HCT116 (cell line): ENCODE results near the gene SUGCT. TPM values are rescaled to one million over a fixed set of nuclear protein-coding genes. Genes with fewer than 3 reads are reported as not detected.

ENCODE experiments used
- ATAC-seq: fragments of 200-7000 bp; cut with Tn5 transposase; 2 replicates; pipeline ENCODE4 v1.9.1; 2020; ENCODE audit warnings: mild to moderate bottlenecking, moderate library complexity
- BruUV-seq: library from RNA; stranded (reverse); fragments of 400-500 nt; replicated peaks from 2 replicates; lab custom pipeline; 2021; lab: Mats Ljungman, UMichigan
- CTCF ChIA-PET: fragments of 300-600 bp; sonication (Branson Sonifier 250); formaldehyde crosslinking; loops from one replicate; lab custom pipeline; 2021; ENCODE audit warnings: antibody characterized with exemption; lab: Charles Lee
- POLR2A ChIA-PET: fragments of 300-600, 350-600 bp; sonication (Branson Sonifier 250); formaldehyde crosslinking; loops from one replicate; lab custom pipeline; 2021; ENCODE audit warnings: antibody characterized with exemption; lab: Charles Lee
- RAD21 ChIA-PET, 2 experiments: fragments of 300-600 bp; sonication (Branson Sonifier 250); formaldehyde crosslinking; loops; one replicate each; lab custom pipeline; 2023; ENCODE audit warnings: low total read pairs in 2 of 2; ENCODE audit not compliant: uncharacterized antibody in 2 of 2, unreplicated experiment in 2 of 2, low non-redundant PET in 1 of 2; lab: Charles Lee
- DNase-seq: peaks from one replicate; pipeline ENCODE4 v3.0.0-alpha.2; 2010; ENCODE audit warnings: low read depth, low spot score
- H2AFZ ChIP-seq: fragments of 200-600 bp; shearing (Covaris generic), sonication (generic); 2 replicates; pipeline ENCODE4 v1.6.1; 2017; ENCODE audit warnings: low read depth, mixed run types, mixed read lengths, antibody characterized with exemption, low read length; ENCODE audit not compliant: poor library complexity, severe bottlenecking
- H3K27ac ChIP-seq: 2 replicates; pipeline ENCODE4 v1.5.1; 2012; ENCODE audit warnings: low read depth, low read length
- H3K27me3 ChIP-seq: fragments of 200-600 bp; sonication (generic); 2 replicates; pipeline ENCODE4 v1.6.1; 2016; ENCODE audit warnings: mixed run types, low read length, mixed read lengths; ENCODE audit not compliant: insufficient read depth
- H3K36me3 ChIP-seq, 2 experiments: fragments of 200-500 bp in 1 of 2; fragments of 200-600 bp in 1 of 2; sonication (Bioruptor generic) in 1 of 2; sonication (generic) in 1 of 2; 2 replicates each; pipeline versions ENCODE4 v1.5.1 to v1.6.1; 2014 to 2016; ENCODE audit warnings: low read length in 2 of 2, inconsistent platforms in 1 of 2, mixed read lengths in 1 of 2, mixed run types in 1 of 2; ENCODE audit not compliant: insufficient read depth in 2 of 2, control insufficient read depth in 1 of 2
- H3K4me1 ChIP-seq, 2 experiments: fragments of 200-600 bp in 1 of 2; sonication (generic) in 1 of 2; 2 replicates each; pipeline versions ENCODE4 v1.5.1 to v1.6.1; 2012 to 2017; ENCODE audit warnings: low read length in 2 of 2, inconsistent platforms in 1 of 2, mild to moderate bottlenecking in 1 of 2, mixed read lengths in 1 of 2, mixed run types in 1 of 2, moderate library complexity in 1 of 2; ENCODE audit not compliant: insufficient read depth in 2 of 2, control insufficient read depth in 1 of 2
- H3K4me2 ChIP-seq: fragments of 200-600 bp; sonication (generic); 2 replicates; pipeline ENCODE4 v1.6.1; 2017; ENCODE audit warnings: mixed run types, low read length, mixed read lengths
- H3K4me3 ChIP-seq, 2 experiments: fragments of 200-600 bp in 1 of 2; sonication (generic) in 1 of 2; replicated peaks in 1 of 2; 2 replicates each; pipeline ENCODE4 v1.5.1; 2011 to 2016; ENCODE audit warnings: low read length in 2 of 2, control low read depth in 1 of 2, low read depth in 1 of 2, mild to moderate bottlenecking in 1 of 2, mixed read lengths in 1 of 2, mixed run types in 1 of 2
- H3K79me2 ChIP-seq: fragments of 200-600 bp; sonication (generic); 2 replicates; pipeline ENCODE4 v1.6.1; 2017; ENCODE audit warnings: mild to moderate bottlenecking, mixed run types, low read length, moderate library complexity, mixed read lengths; ENCODE audit not compliant: insufficient read depth
- H3K9ac ChIP-seq: fragments of 200-600 bp; sonication (generic); 2 replicates; pipeline ENCODE4 v1.6.1; 2016; ENCODE audit warnings: low read length, mixed read lengths
- H3K9me2 ChIP-seq: fragments of 200-600 bp; sonication (generic), shearing (Covaris generic); 2 replicates; pipeline ENCODE4 v1.6.1; 2017; ENCODE audit warnings: mixed run types, mild to moderate bottlenecking, moderate library complexity; ENCODE audit not compliant: insufficient read depth
- H3K9me3 ChIP-seq, 2 experiments: fragments of 200-500 bp in 1 of 2; fragments of 200-600 bp in 1 of 2; sonication (Bioruptor generic) in 1 of 2; sonication (generic) in 1 of 2; 2 replicates each; pipeline ENCODE4 v1.6.1; 2014 to 2017; ENCODE audit warnings: low read length in 2 of 2, mixed read lengths in 2 of 2, inconsistent platforms in 1 of 2, low read depth in 1 of 2, mild to moderate bottlenecking in 1 of 2, mixed run types in 1 of 2, moderate library complexity in 1 of 2; ENCODE audit not compliant: control insufficient read depth in 1 of 2, insufficient read depth in 1 of 2
- H4K20me1 ChIP-seq: fragments of 200-600 bp; sonication (generic), shearing (Covaris generic); 2 replicates; pipeline ENCODE4 v1.6.1; 2017; ENCODE audit warnings: mixed run types, mild to moderate bottlenecking, moderate library complexity; ENCODE audit not compliant: insufficient read depth
- CBX3 ChIP-seq: IDR thresholded peaks from 2 replicates; pipeline ENCODE4 v1.6.1; 2012; ENCODE audit warnings: low read depth
- CEBPB ChIP-seq: IDR thresholded peaks from 2 replicates; pipeline ENCODE4 v1.6.1; 2012; ENCODE audit warnings: low read depth
- ELF1 ChIP-seq: IDR thresholded peaks from 2 replicates; pipeline ENCODE4 v1.6.1; 2012; ENCODE audit warnings: low read depth, borderline replicate concordance
- JUND ChIP-seq: IDR thresholded peaks from 2 replicates; pipeline ENCODE4 v1.6.1; 2012
- POLR2AphosphoS5 ChIP-seq: IDR thresholded peaks from 2 replicates; pipeline ENCODE4 v1.6.1; 2011; ENCODE audit warnings: mild to moderate bottlenecking, low read depth, low read length, moderate library complexity
- SP1 ChIP-seq: IDR thresholded peaks from 2 replicates; pipeline ENCODE4 v1.6.1; 2012; ENCODE audit warnings: low read depth
- TCF7L2 ChIP-seq: IDR thresholded peaks from 2 replicates; pipeline ENCODE4 v1.7.0; 2011; ENCODE audit warnings: borderline replicate concordance, inconsistent platforms; ENCODE audit not compliant: insufficient read depth, insufficient read length; ENCODE audit errors: extremely low read depth
- ZNF274 ChIP-seq: fragments of 200-500 bp; sonication (Bioruptor generic); IDR thresholded peaks from 2 replicates; pipeline ENCODE4 v1.6.1; 2014; ENCODE audit warnings: mild to moderate bottlenecking, low read depth, low read length, inconsistent platforms
- intact Hi-C: fragments of 100-400 bp; cut with micrococcal nuclease; formaldehyde crosslinking; loops from 2 replicates; pipeline ENCODE4 v1.10.0; 2022
- total RNA-seq: library from RNA; stranded (reverse); gene quantifications from one replicate; pipeline ENCODE4 v1.2.1, GENCODE V29; 2021; ENCODE audit not compliant: unreplicated experiment
- TF ChIP-seq, protein P1 (sequence below): IDR thresholded peaks from 2 replicates; pipeline ENCODE4 v1.6.1; 2012

Gene SUGCT
- total RNA-seq, 1 experiment from 2014 or later, result 4.4 TPM

DNA sequence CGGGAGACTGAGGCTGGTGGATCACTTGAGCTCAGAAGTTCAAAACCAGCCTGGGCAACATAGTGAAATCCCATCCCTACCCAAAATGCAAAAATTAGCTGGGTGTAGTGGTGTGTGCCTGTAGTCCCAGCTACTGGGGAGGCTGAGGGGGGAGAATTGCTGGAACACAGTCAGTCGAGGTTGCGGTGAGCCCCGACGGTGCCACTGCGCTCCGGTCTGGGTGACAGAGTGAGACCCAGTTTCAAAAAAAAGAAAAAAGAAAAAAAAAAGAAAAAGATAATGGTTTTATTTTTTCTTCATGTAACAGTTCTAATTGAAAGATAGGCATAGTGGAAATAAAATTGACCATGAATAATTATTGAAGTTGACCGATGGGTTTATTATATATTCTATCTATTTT, 99.9 kb downstream of the SUGCT start:
- Histone ChIP-seq H3K4me1 (no peaks in the 10 kb centered on the region), H3K4me3 (no peak overlapping the region), H3K9ac (no peak overlapping the region), H3K9me2 (no peaks in the 10 kb centered on the region), H4K20me1 (no peaks in the 10 kb centered on the region), H3K79me2 (no peaks in the 10 kb centered on the region), H3K27ac (no peak overlapping the region), H3K4me2 (no peak overlapping the region), H3K36me3 (no peaks in the 10 kb centered on the region), H3K27me3 (no peaks in the 10 kb centered on the region), H2AFZ (no peak overlapping the region), H3K9me3 (no peaks in the 10 kb centered on the region)
- DNase-seq, result no peak
- POLR2A ChIA-PET, result no interaction called here
- RAD21 ChIA-PET, result no interaction called here
- intact Hi-C loops, result loop anchor here (5.0 kb wide), 1 partner anchor 1498 kb away; no protein-coding TSS in a partner anchor
- TF ChIP-seq ELF1 (no peak), TCF7L2 (no peak), JUND (no peak), SP1 (no peak), CBX3 (no peak), POLR2AphosphoS5 (no peak)
- TF ChIP-seq, protein P1, sequence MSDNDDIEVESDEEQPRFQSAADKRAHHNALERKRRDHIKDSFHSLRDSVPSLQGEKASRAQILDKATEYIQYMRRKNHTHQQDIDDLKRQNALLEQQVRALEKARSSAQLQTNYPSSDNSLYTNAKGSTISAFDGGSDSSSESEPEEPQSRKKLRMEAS, result no peak
- BruUV-seq, result no TSS peak
- CTCF ChIA-PET, result no interaction called here
- ATAC-seq, result no peak

DNA sequence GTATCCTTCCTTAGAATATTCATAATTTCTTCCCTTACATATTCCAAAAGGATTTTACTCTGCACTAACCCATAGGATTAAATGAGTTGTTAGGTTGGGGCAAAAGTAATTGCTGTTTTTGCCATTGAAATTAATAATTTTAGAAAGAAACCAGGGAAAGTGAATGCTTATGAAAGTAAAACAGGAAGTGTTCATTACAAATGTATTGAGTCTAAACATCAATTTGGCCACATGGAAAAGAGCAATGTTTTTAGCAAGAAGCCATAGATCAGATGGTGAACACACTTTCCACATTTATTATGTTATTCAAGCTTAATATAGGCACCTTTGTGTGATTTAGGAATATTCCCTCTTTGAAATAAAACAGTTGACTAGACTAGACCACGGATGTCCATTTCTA, 102.9 kb downstream of the SUGCT start:
- BruUV-seq, result no TSS peak
- H4K20me1 ChIP-seq, result no peaks in the 10 kb centered on the region
- no peaks in the 10 kb centered on the region for H3K36me3 ChIP-seq
- no peak overlapping the region for H3K4me3 ChIP-seq
- intact Hi-C loops, result no loop called here
- H3K9ac ChIP-seq, result no peak overlapping the region
- H3K9me3 ChIP-seq, result no peaks in the 10 kb centered on the region
- H3K4me1 ChIP-seq, result no peaks in the 10 kb centered on the region
- no peak for ATAC-seq
- no peak overlapping the region for H3K27ac ChIP-seq
- DNase-seq, result no peak
- H3K9me2 ChIP-seq, result no peaks in the 10 kb centered on the region
- ChIA-PET CTCF (no interaction called here), POLR2A (no interaction called here), RAD21 (no interaction called here)
- TF ChIP-seq ZNF274 (no peak), CEBPB (no peak)
- TF ChIP-seq, protein P1, result no peak
- no peak overlapping the region for H2AFZ ChIP-seq
- H3K79me2 ChIP-seq, result no peaks in the 10 kb centered on the region
- H3K27me3 ChIP-seq, result no peaks in the 10 kb centered on the region
- no peak overlapping the region for H3K4me2 ChIP-seq
